Choroid plexus epithelial cell (primary cell): ENCODE data around the gene CST9L.
A peak's percentile ranks its signal among the peaks of the same experiment; 100 is the strongest.
"Not testable (repeated sequence)": the region's sequence is repeated elsewhere in the genome, so short reads cannot be mapped to it uniquely, and the experiment has no call there.

Experiments
- DNase-seq: peaks from one replicate; pipeline ENCODE4 v3.0.0-alpha.2; 2010; ENCODE audit warnings: low read depth
- H3K4me3 ChIP-seq: 2 replicates; pipeline ENCODE4 v1.5.1; 2011; ENCODE audit warnings: low read depth, mild to moderate bottlenecking, control low read depth, low read length, moderate library complexity
- TF ChIP-seq, protein P1 (sequence below): conservative IDR thresholded peaks from 2 replicates; pipeline ENCODE4 v1.5.1; 2011; ENCODE audit warnings: low read depth, mild to moderate bottlenecking, control low read depth, inconsistent platforms, low read length, moderate library complexity

CST9L gene

DNA sequence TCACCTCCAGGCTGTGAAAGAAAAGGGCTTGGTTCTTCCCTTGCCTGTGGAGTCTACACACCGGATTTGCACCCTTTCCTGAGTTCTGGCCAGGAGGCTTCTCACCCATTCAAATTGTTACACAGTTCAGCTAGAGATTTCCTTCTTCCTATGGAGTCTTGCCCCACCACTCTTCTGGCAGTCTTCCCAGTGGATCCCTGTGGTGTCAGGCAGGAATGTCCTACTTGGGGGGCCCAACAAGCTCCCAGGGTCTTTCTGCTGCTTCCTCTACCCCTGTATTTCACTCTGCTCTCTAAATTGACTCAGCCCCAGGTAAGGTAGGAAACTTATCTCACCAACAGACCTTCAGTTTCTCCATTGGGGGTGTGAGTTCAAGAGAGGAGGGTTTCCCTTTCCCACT lies 14.0 kb upstream of the CST9L start:
- H3K4me3 ChIP-seq = no peak overlapping the region
- peak; percentile 13 for DNase-seq
- TF ChIP-seq, protein P1, sequence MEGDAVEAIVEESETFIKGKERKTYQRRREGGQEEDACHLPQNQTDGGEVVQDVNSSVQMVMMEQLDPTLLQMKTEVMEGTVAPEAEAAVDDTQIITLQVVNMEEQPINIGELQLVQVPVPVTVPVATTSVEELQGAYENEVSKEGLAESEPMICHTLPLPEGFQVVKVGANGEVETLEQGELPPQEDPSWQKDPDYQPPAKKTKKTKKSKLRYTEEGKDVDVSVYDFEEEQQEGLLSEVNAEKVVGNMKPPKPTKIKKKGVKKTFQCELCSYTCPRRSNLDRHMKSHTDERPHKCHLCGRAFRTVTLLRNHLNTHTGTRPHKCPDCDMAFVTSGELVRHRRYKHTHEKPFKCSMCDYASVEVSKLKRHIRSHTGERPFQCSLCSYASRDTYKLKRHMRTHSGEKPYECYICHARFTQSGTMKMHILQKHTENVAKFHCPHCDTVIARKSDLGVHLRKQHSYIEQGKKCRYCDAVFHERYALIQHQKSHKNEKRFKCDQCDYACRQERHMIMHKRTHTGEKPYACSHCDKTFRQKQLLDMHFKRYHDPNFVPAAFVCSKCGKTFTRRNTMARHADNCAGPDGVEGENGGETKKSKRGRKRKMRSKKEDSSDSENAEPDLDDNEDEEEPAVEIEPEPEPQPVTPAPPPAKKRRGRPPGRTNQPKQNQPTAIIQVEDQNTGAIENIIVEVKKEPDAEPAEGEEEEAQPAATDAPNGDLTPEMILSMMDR = no peak

- H3K4me3 ChIP-seq, DNase-seq: not testable (repeated sequence)
Measured at GRCh38 chr20:23581833-23582232, 13.5 kb upstream of the CST9L start.

GRCh38 chr20:23574977-23575376 lies 6.7 kb upstream of the CST9L start:
- DNase-seq = no peak
- H3K4me3 ChIP-seq = no peak overlapping the region
- TF ChIP-seq, protein P1 = no peak

GRCh38 chr20:23570178-23570760 lies 2.0 kb upstream of the CST9L start:
- no peak overlapping the region for H3K4me3 ChIP-seq
- no peak for DNase-seq
- TF ChIP-seq, protein P1 = no peak

- no peak overlapping the region for H3K4me3 ChIP-seq
- TF ChIP-seq, protein P1 = no peak
- no peak for DNase-seq
Measured at GRCh38 chr20:23569570-23569969, 1.3 kb upstream of the CST9L start.

DNA sequence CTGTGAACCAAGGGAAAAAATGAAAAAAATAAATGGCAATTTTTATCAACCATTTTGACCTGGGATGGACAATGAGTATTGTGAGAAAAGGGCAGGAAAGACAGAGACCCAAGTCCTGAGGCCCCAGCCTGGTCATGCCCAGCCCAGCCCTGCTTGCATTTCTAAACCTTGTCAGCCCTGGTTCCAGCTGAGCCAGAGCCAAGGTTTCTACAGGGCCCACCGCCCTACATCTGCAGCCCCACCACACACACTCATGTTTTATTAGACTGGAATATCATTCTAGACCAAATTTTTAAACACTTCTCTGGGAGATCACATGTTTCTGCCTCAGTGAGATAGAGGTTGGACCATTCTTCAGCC lies 667 bp upstream of the CST9L start:
- DNase-seq = no peak
- TF ChIP-seq, protein P1 = no peak
- H3K4me3 ChIP-seq = no peak overlapping the region

DNA sequence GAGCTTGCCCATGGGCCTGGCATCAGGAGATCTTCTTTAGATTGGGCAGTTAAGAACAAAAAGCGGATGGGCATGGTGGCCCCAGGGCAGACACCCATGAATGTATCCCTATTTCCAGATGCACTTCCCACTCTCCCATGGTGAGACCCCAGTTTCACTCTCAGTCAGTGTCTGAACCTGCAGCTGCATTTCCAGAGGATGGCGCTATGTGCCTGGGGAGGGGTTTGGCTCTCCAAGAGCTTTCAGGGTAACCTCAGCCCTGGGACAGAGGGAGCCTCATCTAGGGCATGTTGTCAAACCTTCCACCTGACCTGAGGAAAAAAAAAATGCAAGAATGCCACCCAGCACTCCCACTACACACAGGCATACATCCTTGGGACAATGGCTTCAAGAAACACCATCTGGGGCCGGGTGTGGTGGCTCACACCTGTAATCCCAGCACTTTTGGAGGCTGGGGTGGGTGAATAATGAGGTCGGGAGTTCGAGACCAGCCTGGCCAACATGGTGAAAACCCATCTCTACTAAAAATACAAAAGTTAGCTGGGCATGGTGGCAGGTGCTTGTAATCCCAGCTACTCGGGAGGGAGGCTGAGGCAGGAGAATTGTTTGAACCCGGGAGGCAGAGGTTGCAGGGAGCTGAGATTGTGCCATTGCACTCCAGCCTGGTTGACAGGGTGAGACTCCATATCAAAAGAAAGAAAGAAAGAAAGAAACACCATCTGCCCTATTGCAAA lies 1.9 kb downstream of the CST9L start:
- TF ChIP-seq, protein P1 = no peak
- H3K4me3 ChIP-seq = no peak overlapping the region
- no peak for DNase-seq
